ENCODE measurements around the gene RARA.
"Not testable (repeated sequence)": the region's sequence is repeated elsewhere in the genome, so short reads cannot be mapped to it uniquely, and the experiment has no call there.

The RARA gene

DNA sequence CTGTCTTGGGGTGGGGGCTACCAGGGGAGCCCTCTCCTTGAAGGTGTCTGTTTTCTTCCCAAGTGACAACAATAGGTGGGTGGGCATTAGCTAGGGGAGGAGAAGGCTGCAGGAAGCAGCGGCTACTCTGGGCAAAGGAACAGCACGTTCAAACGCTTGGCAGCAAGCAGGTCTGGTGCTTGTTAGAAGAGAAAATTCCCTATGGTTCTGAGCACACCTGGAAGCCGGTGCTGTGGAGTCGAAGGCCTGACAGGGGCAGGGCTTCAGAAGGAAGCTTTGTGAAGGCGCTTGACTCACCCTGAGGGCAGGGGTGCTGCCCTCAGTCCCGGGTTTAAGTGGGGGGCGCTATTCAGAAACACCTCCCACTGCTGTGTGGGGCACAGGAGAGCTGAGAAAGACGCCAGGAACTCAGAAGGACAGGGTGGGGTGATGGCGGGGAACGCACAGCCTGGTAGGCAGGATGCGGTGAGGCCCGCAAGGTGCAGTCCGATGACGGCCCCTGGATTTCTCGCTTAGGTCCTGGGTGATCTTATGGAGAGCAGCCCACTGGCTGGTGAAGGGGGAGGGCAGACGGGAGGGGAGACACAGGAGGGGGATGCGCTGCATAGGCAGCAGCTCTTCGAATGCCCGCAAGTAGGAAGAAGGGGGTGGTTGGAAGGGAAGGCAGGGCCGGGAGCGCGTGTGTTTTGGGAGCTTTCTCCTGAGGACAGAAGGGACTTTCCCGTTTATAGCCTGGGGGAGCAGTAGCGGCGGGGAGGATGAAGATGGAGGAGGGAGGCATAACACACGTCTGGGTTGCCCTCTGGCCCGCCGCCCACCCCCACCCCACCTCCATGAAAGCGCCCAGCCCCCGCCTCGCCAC is 52.3 kb downstream of the RARA start:
- DNase-seq = no peak

DNA sequence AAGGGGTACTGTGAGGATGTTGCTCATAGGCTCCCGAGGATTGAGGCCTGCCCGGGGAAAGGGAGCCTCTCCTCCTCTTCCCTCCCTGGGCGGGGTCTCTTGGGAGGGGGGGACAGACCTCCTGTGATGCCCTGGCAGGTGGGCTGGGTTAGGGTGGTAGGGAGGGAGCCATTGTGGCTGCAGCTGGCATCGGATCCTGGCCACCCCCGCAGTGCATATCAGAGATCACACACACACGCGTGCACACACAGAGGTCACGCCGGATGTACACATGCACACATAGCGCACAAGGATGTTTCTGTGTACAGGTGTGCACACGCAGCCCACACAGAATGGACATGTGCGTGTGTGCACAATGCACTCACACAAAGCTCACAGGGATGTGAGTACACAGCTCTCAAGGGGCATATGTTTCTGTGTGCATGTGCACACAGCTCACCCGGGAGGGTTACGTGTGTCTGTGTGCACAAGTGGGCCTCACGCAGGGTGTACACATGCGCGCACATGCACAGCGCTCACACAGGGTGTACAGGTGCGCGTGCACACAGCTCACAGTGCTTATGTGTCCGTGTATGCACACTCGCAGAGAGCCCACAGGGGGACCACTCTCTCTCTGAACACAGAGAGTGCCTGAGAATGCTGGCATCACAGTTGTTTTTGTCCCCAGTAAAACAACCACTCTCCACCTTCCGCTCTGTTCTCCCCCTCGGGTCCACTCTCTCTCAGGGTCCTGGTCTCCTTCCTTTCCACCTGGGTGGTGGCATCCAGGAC is 53.1 kb downstream of the RARA start:
- no peak for DNase-seq

DNA sequence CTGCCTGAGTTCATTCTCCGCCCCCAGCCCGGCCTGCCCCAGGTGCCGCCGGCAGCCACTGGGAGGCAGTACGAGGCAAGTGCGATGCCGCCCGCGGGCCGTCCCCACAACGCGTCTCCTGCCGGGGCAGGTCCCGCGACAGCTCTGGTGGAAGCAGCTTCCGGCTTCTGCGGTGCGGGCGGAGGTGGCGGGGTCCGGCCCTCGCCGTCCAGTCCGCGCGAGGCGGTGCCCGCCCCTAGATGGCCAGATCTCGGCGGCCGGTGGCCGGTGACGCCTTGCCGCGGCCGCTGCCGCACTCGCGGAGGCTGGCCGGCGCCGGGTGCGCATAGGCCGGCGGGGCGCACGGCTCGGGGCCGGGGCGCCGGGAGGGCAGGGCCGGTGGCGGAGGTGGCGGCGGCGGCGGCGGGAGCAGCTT is 53.7 kb downstream of the RARA start:
- DNase-seq = peak; percentile 66

DNA sequence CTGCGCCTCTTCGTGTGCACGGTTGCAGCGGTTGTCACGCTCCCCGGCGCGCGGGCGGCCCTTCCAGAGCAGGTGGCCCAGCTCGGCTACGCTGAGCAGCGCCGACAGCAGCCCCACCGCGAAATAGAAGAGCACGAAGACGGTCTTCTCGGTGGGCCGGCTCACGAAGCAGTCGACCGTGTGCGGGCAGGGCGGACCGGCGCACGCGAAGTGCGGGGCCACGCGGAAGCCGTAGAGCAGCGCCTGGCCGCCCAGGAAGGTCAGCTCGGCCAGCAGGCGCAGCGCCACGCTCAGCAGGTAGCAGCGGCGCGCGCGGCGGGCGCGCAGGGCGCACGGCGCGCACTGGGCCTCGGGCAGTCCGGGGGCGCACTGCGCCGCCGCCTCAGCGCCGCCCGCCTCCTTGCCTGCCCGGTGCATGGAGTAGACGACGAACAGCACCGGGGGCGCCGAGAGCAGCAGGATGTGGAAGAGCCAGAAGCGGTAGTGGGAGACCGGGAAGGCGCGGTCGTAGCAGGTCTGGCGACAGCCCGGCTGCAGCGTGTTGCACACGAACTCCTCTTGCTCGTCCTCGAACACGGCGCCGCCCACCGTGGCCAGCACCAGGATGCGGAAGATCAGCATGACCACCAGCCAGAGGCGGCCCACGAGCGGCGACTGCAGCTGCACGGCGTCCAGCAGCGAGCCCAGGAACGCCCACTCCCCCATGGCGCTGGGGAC is 54.3 kb downstream of the RARA start:
- no peak for DNase-seq

DNA sequence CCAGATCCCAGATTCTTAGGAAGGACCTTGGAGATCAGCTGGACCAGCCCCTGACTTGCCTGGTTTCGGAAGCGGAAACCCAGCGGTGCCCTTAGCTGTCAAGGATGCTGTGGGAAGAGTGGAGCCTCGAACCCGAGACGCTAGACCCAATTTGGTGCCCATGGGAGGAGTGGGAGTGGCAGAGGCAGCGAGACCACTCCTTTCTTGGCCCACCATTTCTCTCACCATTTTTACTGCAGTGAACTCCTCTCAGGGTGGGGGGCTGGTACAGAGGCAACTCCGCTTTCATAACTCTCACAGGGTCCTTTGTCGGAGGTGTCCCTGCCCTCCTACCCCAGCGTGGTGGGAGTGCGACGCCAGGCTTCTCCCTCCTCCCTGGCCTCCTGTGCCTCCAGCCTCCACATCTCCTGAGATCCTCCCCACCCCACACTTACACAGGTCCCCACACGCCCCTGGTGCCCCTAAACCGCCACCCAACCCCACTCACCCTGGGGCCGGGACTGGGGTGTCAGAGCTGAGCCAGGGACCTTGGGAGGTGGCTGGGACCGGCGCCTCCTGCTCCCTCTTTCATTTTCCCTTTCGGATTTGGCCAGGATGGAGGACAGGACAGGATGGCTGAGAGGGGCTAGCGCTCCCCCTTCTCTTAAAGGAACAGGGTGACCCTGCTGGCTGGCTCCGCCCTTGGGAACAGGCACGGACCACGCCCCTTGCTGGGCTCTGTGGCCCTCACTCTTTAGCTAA is 55.3 kb downstream of the RARA start, which contains the start of gene GJD3:
GJD3 (minus strand) TSS at position 617 of the 741 bp plus-strand sequence. CDS start 922 bp downstream, outside the sequence.
- no peak for DNase-seq

DNA sequence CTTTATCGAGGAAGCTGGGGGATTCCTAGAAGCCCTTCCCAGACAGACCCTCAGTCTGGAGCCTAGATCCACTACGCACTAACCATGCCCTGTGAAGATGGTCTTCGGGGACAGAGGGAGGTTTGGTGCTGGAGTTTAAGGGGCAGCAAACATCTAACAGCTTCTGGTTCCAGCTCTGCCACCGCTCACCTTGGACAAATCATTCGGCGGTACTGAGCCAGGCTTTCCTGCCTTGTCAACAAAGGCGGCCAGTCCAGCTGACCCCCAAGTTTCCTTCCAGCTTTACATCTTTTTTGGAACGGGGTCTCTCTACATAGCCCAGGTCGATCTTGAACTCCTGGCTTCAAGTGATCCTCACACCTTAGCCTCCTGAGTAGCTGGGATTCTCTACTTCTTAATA is 55.9 kb downstream of the RARA start:
- no peak for DNase-seq

DNA sequence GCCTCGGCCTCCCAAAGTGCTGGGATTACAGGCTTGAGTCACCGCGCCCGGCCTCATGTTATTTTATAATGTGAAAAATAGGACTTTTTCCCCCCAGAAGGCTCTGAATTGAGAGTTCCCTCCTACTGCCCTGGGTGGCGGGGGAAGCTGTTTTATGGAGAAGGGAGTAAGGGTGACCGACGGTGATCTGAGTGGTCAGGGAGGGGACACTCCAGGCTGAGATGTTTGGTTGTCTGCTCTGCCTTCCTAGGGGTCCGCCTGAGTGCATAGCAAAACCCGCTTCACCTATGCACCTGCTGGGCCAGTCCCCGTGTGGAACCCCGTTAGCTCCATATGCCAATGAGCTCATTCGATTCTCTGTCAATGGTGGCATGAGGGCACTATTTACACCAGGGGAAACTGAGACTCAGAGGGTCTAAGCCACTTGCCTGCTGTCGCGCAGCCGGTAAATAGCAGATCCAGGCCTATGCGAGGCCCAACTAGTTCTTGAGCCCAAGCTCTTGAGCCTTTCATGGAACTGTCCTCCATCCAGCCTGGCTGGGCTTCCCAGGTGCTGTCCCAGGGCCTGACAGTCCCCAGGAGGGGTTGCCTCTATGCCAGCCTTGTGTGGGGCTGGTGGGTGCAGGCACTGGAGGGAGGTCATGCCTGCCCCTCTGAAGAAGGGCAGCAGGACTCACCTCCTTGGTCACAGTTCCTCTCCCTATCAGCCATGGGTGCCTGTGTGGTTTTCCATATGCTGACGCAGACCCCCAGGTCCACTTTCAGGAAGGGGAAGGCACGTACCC is 57.3 kb downstream of the RARA start:
- DNase-seq = no peak

DNA sequence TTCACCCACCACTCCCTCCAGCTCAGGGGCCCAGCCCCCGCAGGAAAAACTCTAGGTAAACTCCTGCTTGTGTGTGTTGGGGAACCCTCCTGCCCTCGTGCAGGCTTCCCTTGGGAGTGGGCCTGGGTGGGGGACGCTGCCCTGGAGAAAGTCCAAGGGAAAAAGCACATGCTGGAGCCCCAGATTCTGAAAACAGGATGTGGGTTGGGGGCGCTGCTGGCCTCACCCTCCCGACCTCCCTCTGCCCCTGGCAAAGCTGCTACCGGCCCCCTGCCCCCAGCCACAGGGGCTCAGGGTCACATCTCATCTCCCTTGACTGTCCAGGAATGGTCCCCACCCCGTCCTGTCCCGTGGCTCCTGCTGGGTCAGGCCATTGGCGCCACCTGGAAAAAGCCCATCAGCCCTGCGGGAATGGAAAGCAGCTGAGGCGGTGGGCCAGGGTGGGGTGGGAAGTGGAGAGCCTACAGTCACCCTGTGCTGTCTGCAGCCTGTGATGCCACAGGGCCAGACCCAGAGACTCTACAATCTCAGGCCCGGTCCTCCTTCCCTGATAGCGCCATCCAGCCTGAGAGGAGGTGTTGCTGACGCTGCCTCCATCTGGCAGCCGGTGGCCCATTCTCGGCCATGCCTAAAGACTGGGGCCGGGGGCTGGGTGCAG is 58.0 kb downstream of the RARA start:
- no peak for DNase-seq

DNA sequence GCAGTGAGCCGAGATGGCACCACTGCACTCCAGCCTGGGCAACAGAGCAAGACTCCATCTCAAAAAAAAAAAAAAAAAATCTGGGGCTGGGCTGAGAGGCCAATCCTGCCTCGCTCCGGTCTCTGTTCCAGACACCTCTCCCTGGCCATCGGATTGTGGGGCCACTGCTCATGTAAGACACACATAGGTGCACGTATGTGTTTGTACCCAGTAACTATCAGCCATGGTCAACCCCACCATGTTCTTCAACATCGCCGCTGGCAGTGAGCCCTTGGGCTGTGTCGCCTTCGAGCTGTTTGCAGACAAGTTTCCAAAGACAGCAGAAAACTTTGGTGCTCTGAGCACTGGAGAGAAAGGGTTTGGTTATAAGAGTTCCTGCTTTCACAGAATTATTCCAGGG is 58.7 kb downstream of the RARA start:
- DNase-seq = not testable (repeated sequence)

DNA sequence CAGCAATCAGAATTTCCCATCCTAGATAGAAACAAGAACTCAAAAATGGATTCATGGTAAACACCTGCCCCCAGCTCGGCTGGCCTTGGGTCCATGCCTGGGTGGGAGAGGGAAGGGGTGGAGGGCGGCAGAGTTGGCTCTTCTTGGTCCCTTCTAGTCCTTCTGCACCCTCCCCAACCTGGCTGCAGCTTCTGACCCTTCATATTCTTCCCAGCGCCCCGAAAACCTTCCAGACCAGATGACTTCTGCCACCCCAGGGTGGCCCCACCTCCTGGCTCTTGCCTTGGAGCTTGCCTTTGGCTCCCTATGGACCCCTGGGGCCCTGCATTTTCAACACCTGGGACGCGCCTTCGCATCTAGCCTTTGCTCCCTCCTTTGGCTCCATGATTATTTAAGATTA is 60.9 kb downstream of the RARA start:
- no peak for DNase-seq

DNA sequence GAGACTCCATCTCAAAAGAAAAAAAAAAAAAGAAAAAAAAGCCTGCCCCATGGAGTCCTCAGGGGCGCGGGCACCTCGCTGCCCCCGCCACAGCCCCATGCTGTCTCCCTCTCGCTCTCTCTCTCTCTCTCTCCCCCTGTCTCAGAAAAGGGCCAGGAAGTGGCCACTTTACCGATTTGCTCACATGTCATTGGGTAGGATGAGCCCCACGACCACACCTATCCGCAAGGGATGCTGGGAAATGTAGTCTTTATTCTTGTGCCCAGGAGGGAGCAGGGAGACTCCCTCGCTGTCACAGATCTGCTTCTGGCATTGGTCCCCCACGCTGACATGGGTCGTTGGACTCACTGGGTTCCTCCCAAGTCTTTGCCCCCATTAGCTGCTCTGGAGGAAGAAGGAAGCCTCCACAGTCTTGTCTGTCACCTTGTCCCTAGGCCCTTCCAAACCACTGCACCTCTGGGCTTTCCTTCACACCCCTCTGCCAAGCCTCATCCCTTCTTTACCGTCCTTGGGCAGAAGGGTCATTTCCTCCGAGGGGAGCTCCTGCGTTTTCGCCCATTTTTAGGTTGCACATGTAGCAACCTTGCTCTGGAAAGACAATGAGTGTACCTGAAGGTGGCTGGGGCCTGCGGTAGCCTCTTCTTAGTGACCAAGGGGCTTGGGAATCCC is 62.4 kb downstream of the RARA start:
- no peak for DNase-seq

DNA sequence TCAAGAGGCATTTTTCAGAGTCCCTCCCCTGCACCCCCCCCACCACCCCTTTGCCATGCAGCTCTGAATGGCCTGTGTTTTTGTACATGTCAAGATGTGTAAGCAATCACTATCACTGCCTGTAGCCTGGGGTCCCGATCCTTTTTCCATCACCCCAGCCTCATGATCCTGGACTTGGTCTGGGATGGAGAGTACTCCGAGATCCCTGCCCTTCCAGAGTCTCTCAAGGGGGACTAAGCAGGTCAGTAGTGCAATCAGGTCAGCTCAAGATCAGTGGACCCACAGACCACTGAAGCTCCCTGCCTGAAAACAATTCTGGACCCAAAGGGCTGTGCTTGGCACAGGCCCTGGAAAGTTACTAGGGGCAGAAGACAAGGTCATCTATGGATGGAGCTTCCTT is 63.1 kb downstream of the RARA start:
- DNase-seq = no peak

DNA sequence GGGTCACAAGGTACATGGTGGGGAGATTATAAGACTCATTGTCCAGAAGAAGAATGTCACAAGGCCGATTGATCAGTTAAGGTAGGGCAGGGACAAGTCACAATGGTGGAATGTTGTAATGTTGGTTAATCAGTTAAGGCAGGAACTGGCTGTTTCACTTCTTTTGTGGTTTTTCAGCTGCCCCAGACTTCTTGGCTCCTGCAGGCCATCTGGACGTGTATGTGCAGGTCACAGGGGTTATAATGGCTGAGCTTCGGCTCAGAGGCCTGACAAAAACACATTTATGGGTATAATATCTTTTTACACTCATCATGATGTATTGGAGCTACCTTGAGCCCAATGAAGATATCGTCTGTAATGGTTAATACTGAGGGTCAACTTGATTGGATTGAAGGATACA is 63.7 kb downstream of the RARA start:
- DNase-seq = not testable (repeated sequence)

DNA sequence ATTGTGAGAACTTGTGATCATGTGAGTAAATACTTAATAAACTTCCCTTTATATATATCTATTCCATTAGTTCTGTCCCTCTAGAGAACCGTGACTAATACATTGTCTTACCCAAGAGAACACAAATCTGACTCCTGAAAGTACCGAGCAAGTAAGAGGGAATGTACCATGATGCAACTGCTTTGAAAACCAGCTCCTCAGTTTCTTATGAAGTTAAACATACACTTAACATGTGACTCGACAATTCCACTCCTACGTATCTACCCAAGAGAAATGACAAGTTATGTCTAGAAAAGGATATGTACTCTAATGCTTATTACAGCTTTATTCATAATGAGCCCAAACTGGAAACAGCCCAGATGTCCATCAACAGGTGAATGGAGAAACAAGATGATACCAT is 64.3 kb downstream of the RARA start:
- DNase-seq = no peak

DNA sequence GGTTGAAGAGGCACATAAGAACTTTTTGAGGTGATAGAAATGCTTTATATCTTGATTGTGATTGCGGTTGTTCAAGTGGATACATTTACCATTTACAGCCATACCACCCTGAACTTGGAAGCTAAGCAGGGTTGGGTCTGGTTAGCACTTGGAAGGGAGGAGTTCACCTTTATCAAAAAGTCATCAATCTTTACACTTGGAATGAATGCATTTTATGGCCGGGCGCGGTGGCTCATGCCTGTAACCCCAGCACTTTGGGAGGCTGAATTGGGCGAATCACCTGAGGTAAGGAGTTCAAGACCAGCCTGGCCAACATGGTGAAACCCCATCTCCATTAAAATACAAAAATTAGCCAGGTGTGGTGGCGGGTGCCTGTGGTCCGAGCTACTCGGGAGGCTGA is 65.0 kb downstream of the RARA start:
- DNase-seq = no peak

DNA sequence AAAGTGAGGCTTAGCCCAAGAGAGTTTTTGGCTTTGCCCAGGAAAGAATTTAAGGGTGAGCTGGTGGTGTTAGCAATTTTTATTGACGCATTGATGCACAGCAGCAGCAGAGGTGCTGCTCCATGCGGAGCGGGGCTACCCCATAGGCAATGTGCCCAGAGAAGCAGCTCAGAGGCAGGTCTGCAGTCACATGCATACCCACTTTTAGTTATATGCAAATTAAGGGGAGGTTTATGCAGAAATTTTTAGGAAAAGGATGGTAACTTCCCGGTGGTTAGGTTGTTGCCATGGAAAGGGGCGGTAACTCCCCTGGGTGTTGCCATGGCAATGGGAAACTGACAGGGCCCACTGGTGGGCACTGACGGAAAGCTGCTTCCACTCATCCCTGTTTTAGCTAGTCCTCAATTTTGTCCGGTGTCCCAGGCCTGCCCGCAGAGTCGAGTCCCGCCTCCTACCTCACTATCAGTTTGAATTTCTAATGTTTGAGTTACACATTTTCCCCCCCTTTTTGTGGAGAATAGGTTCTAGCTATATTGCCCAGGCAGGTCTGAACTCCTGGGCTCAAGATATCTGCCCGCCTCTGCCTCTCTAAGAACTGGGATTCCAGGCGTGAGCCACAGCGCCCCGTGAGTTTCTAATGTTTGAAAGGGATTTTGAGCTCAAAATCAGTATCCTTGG is 66.0 kb downstream of the RARA start:
- no peak for DNase-seq

DNA sequence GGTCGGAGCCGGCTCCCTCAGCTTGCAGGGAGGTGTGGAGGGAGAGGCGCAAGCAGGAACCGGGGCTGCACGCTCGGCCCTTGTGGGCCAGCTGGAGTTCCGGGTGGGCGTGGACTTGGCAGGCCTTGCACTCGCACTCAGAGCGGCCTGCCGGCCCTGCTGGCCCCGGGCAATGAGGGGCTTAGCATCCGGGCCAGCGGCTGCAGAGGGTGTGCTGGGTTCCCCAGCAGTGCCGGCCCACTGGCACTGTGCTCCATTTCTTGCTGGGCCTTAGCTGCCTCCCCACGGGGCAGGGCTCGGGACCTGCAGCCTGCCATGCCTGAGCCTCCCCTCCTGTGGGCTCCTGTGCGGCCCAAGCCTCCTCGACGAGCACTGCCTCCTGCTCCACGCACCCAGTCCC is 66.8 kb downstream of the RARA start:
- not testable (repeated sequence) for DNase-seq

DNA sequence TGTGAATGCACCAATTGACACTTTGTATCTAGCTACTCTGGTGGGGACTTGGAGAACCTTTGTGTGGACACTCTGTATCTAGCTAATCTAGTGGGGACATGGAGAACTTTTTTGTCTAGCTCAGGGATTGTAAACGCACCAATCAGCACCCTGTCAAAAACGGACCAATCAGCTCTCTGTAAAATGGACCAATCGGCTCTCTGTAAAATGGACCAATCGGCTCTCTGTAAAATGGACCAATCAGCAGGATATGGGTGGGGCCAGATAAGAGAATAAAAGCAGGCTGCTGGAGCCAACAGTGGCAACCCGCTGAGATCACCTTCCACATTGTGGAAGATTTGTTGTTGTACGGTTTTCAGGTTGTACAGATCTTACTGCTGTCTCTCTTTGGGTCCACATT is 67.6 kb downstream of the RARA start:
- not testable (repeated sequence) for DNase-seq

DNA sequence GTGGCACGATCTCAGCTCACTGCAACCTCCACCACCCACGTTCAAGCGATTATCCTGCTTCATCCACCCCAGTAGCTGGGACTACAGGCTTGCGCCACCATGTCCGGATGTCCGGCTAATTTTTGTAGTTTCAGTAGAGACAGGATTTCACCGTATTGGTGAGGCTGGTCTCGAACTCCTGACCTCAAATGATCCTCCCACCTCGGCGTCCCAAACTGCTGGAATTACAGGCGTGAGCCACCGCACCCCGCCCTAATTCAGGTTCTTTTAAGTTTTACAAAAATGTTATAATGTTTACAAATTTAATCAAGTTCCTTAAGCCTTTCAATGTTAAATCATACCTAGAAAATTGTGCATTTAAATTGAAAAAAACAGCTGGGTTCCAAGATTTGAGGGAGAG is 68.9 kb downstream of the RARA start:
- DNase-seq = no peak

DNA sequence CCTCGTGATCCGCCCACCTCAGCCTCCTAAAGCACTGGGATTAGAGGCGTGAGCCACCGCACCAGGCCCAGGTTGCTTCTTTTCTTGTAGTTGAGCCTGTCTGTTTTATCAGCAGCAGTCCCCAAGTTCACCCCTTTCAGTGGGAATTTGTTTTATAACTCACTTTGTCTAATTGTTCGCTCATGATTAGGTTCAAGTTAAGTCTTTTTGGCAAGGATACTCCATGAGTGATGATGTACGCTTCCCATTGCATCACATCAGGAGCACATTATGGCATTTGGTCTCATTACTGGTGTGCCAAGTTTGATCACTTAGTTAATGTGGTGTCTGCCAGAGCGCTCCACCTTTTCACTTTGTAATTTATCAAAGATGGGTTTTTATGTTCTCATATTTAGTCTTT is 70.0 kb downstream of the RARA start:
- DNase-seq = no peak
